ENCODE data around the gene KDF1.

- TF ChIP-seq CTCF (conservative IDR thresholded peaks at IDR 0.05; ENCODE audit: low read length) (no peak), EZH2phosphoT487 (IDR thresholded peaks at IDR 0.05; ENCODE audit: borderline replicate concordance, low read depth, low read length) (no peak)
These were observed 23.6 kb upstream of the KDF1 start for GRCh38 chr1:26983863-26984262.
